RWPE1 (cell line): ENCODE results near the gene ARHGDIA.

ENCODE experiments used
- CTCF ChIA-PET: fragments of 350-600 bp; sonication (Branson Sonifier 250); formaldehyde crosslinking; extraction: SDS; loops from one replicate; lab custom pipeline; 2021; lab: Yijun Ruan, JAX
- POLR2A ChIA-PET: fragments of 400-600 bp; formaldehyde crosslinking; extraction: SDS; loops from one replicate; lab custom pipeline; 2020; ENCODE audit warnings: antibody characterized with exemption; ENCODE audit not compliant: low non-redundant PET; lab: Yijun Ruan, JAX
- DNase-seq: peaks from one replicate; pipeline ENCODE4 v3.0.0; 2012; ENCODE audit warnings: low spot score
- H3K27ac ChIP-seq: fragments of 450-650 bp; 2 replicates; pipeline ENCODE4 v1.5.1; 2017
- CTCF ChIP-seq: fragments of 450-650 bp; conservative IDR thresholded peaks from 2 replicates; pipeline ENCODE4 v1.5.1; 2017; ENCODE audit warnings: low read depth, mild to moderate bottlenecking

ARHGDIA gene

GRCh38 chr17:81898029-81898866 lies 27.1 kb upstream of the ARHGDIA start:
- TF ChIP-seq CTCF = no peak
- POLR2A ChIA-PET = no interaction called here
- H3K27ac ChIP-seq = peak overlapping the region; percentile 92
- CTCF ChIA-PET = interaction anchor here (0.8 to 1.0 kb wide), 3 partner anchors 12 to 61 kb away, joined by 3 read pairs; no protein-coding TSS in a partner anchor
- peak; percentile 68 for DNase-seq

GRCh38 chr17:81895400-81895799 lies 24.3 kb upstream of the ARHGDIA start:
- ChIA-PET POLR2A (no interaction called here), CTCF (no interaction called here)
- no peak for TF ChIP-seq CTCF
- peak overlapping the region; percentile 92 for H3K27ac ChIP-seq
- no peak for DNase-seq

- TF ChIP-seq CTCF = no peak
- ChIA-PET CTCF (no interaction called here), POLR2A (no interaction called here)
- H3K27ac ChIP-seq = peak overlapping the region; percentile 98
- DNase-seq = no peak
These were observed 20.1 kb upstream of the ARHGDIA start for GRCh38 chr17:81891303-81891552.

GRCh38 chr17:81890447-81891302 lies 19.5 kb upstream of the ARHGDIA start:
- TF ChIP-seq CTCF = no peak
- peak overlapping the region; percentile 98 for H3K27ac ChIP-seq
- DNase-seq = no peak
- CTCF ChIA-PET = no interaction called here
- POLR2A ChIA-PET = no interaction called here

GRCh38 chr17:81889602-81890001 lies 18.5 kb upstream of the ARHGDIA start:
- CTCF ChIA-PET = no interaction called here
- DNase-seq = no peak
- H3K27ac ChIP-seq = peak overlapping the region; percentile 98
- TF ChIP-seq CTCF = no peak
- POLR2A ChIA-PET = no interaction called here

GRCh38 chr17:81888988-81889595 lies 18.0 kb upstream of the ARHGDIA start:
- POLR2A ChIA-PET = no interaction called here
- CTCF ChIA-PET = no interaction called here
- peak overlapping the region; percentile 98 for H3K27ac ChIP-seq
- DNase-seq = no peak
- no peak for TF ChIP-seq CTCF
